HG03521 (cell line): ENCODE data around the gene CAMTA1.

Source experiments
- ATAC-seq: cut with Tn5 transposase; IDR thresholded peaks from one replicate; pipeline ENCODE4 v1.9.1; 2021; ENCODE audit warnings: mild to moderate bottlenecking, moderate library complexity; ENCODE audit not compliant: unreplicated experiment

The CAMTA1 gene

GRCh38 chr1:6969762-6970161, 184.5 kb downstream of the CAMTA1 start:
- ATAC-seq, result no peak

DNA sequence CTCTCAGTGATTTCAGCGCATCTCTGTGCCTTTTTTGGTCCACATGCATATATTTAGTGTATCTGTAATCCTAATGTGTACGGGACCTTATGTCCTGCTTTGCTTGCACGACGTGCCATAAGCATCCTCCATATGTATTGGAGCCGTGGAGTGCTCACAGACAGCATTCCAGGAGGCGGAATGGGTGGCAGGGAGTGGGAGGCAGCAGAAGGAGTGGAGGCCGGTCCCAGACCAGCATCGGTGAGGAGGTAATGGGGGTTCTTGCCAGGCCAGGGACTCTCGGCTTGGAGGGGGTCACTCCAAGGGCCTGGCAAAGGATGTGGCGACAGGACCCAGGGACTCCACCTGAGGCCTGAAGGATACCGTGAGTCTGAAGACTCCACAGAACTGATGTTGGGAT, 185.0 kb downstream of the CAMTA1 start:
- ATAC-seq, result no peak

GRCh38 chr1:6971048-6971447, 185.8 kb downstream of the CAMTA1 start:
- no peak for ATAC-seq

GRCh38 chr1:6971699-6972098, 186.4 kb downstream of the CAMTA1 start:
- no peak for ATAC-seq

DNA sequence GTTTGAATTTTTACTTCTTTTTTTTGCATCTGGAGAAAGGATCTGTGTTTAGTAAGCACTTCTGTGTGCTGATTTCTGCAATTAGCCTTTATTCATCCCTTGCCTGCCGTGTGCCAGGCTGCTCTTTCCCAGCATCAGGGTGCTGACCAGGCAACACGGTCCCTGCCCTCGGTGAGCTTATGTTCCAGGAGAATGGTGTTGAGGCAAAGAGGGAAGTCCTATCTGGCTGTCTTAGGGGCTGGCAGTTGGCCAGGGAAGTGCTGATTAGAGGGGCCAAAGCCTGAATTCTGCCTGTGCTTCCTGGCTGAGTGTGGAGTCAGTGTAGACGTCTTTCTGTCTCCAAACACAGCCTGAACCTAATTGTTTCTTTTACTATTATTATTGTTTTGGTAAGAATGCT, 187.1 kb downstream of the CAMTA1 start:
- no peak for ATAC-seq

GRCh38 chr1:6975331-6976043, 190.2 kb downstream of the CAMTA1 start:
- no peak for ATAC-seq

DNA sequence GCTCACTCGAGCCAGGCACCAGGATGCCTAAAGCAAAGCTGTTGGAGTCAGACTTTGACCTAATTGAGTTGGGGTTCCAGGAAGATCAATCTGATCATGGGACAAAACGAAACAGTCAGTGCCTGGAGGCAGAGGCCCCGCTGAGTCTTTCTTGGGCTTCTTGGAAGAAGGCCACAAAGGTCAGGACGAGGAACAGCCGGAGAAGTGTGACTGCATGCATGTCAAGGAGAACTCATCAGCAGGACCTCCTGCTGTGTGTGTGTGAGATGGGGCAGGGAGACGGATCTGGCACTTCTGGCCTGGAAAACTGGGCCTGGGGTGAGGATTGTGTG, 190.8 kb downstream of the CAMTA1 start:
- ATAC-seq, result no peak

- no peak for ATAC-seq
Observed at GRCh38 chr1:6979003-6979613, 193.9 kb downstream of the CAMTA1 start.

- no peak for ATAC-seq
Observed at GRCh38 chr1:6981595-6981994, 196.3 kb downstream of the CAMTA1 start.

DNA sequence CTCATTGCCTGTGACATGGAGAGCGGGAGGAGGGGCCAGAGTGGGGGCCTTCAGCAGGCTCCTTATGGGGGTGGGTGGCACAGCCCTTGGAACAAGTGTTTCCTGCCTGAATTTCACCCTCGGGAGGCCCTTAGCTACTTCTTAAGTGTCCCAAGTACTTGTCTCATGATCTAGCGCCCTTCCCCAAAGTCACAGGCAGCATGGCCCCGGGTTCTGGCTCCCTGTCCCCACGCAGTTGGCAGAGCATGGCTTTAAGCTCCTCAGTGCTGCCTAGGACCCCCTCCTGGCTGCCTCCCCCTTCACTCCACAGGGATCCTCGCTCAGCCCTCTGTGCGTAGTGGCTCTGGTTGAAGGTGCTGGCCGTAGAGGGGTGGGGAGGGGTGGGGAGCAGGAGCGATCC, 197.2 kb downstream of the CAMTA1 start:
- no peak for ATAC-seq

GRCh38 chr1:6982860-6983259, 197.6 kb downstream of the CAMTA1 start:
- ATAC-seq, result no peak

GRCh38 chr1:6984536-6984935, 199.3 kb downstream of the CAMTA1 start:
- ATAC-seq, result no peak

GRCh38 chr1:6984986-6985385, 199.7 kb downstream of the CAMTA1 start:
- ATAC-seq, result no peak

DNA sequence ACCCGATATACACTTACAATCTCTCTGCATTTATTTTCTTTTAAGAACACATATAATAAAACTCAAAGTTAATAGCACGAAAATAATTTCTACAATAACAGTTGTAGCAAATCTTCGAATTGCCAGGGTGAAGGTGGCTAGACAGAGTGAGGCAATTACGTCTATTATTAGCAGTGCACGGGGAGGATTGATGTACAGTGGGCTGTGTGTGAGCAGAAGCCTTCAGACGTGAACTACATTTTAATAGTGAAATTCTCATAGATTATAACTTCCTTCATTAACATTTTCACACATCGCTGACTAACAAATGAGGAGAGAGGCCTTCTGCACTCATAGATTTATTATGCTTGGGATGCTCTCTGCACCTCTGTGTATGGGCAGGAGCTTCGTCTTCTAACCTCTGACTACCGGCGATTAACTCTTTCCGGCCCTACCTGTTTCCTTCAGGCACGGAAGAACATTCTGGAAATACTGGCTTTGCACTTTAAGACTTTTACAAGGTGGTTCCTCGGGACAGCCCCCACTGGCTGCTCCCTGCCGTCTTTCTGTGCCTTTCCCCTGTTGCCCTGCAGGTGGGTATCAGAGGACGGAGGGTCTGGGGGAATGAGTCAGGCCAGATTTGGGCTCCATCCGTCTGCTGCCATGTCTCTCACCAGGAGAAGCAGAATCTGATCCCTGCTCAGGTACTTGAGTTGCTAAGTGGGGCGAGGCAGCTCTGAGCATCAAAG, 200.5 kb downstream of the CAMTA1 start:
- ATAC-seq, result no peak

DNA sequence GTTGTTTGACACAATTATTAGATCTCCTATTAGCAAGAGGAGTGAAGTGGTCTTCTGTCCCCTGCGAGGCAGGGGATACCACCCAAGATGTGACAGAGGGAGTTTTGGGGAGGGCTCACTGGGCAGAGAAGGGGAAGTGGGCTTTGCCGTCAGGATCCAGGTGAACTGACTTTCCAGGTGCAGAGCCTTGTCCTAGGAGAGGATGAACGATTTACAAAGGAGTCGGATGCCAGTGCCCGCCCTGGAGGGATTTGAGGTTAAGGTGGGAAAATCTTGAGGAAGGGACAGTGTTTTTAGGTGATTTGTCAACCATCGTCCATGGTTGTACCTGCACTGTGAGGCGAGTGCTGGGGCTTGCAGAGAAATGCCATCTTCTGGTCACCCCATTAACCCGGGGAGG, 201.0 kb downstream of the CAMTA1 start:
- no peak for ATAC-seq

GRCh38 chr1:6987940-6988339, 202.7 kb downstream of the CAMTA1 start:
- ATAC-seq, result no peak

GRCh38 chr1:6988796-6989195, 203.5 kb downstream of the CAMTA1 start:
- ATAC-seq, result no peak

- ATAC-seq, result no peak
Observed at GRCh38 chr1:6989212-6990159, 204.2 kb downstream of the CAMTA1 start.

GRCh38 chr1:6991266-6991665, 206.0 kb downstream of the CAMTA1 start:
- no peak for ATAC-seq

DNA sequence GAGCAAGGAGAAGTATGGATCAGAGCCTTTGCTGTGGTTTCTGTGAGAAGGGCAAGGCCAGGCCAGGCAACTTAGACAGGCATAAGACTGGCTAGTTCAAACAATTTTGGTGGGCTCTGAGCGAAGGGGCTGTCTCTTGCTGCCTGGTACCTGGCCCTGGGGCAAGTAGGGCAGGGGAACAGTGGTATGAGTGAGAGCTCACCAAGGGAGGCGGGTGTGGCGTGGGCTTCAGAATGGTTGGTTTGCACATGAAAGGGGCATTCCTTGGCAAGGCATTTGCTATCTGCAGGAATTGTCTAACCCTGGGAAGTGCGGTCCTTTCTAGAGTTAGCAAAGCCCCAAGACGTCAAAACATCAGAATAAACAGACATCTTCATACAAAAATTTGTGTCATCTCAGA, 210.5 kb downstream of the CAMTA1 start:
- ATAC-seq, result no peak

- no peak for ATAC-seq
Observed at GRCh38 chr1:6996371-6996770, 211.1 kb downstream of the CAMTA1 start.
